T-helper 1 cell treated with Interleukin-12 subunit alpha and Interleukin-12 subunit beta and Interleukin-4 antibody, amounts not matched to agents 30 μg/mL and 1 μg/mL, for 36 hours (primary cell): ENCODE measurements around the gene CLDN1.

Experiments
- H3K27ac Mint-ChIP-seq: one replicate; pipeline ENCODE4 v1.8.0; 2021; ENCODE audit warnings: mild to moderate bottlenecking, mixed read lengths
- H3K27me3 Mint-ChIP-seq: one replicate; pipeline ENCODE4 v1.8.0; 2021; ENCODE audit warnings: low read depth, mixed read lengths
- H3K36me3 Mint-ChIP-seq: one replicate; pipeline ENCODE4 v1.8.0; 2021; ENCODE audit warnings: low read depth, mixed read lengths
- H3K4me1 Mint-ChIP-seq: one replicate; pipeline ENCODE4 v1.8.0; 2021; ENCODE audit warnings: low read depth, mixed read lengths
- H3K4me3 Mint-ChIP-seq: one replicate; pipeline ENCODE4 v1.8.0; 2021; ENCODE audit warnings: mild to moderate bottlenecking, moderate library complexity, mixed read lengths
- H3K9me3 Mint-ChIP-seq: one replicate; pipeline ENCODE4 v1.8.0; 2021; ENCODE audit warnings: mixed read lengths

Gene CLDN1

DNA sequence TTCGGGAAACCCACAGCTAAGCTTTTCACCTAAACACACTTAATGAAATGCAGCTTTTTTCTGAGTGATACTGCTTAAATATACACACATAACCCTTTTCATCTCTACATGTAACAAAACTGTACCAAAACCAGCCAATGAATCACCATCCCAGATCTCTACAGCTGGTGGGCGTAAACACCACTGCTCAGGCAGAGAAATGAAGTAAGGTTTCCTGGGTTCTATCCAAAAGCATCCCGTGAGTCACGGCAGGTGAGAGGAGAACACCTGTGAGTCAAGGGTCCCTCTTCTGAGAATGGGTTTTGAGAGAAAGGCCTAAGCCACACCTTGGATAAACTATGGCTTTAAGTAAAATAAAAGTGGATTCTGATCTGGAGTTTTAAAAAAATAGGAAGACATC lies 2.6 kb downstream of the CLDN1 start:
- Mint-ChIP-seq H3K4me3 (no peak overlapping the region), H3K36me3 (no peaks in the 10 kb centered on the region), H3K4me1 (peaks cover 9% of the 10 kb centered on the region), H3K9me3 (no peaks in the 10 kb centered on the region), H3K27ac (no peak overlapping the region), H3K27me3 (peaks cover 26% of the 10 kb centered on the region)

DNA sequence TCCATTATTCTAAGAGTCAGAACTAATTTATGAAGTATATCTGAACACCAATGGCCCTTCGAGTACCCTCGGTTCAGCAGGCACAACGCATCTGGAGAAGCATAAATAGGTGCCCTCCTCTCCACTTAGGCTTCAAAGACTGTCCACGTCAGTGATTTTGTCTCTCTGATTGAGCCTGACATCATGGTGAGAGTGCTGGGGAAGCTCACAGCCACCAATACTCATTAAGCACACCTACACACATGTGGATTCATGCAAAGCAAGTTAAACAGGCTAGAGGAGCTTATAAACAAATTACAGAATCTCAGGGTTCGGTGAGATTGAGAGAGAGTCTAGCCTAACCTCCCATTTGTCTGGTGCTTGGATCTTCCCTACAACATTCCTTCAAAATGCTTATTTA lies 3.6 kb downstream of the CLDN1 start:
- Mint-ChIP-seq H3K9me3 (no peaks in the 10 kb centered on the region), H3K4me3 (no peak overlapping the region), H3K27me3 (peaks cover 25% of the 10 kb centered on the region), H3K36me3 (no peaks in the 10 kb centered on the region), H3K27ac (no peak overlapping the region), H3K4me1 (peaks cover 9% of the 10 kb centered on the region)

DNA sequence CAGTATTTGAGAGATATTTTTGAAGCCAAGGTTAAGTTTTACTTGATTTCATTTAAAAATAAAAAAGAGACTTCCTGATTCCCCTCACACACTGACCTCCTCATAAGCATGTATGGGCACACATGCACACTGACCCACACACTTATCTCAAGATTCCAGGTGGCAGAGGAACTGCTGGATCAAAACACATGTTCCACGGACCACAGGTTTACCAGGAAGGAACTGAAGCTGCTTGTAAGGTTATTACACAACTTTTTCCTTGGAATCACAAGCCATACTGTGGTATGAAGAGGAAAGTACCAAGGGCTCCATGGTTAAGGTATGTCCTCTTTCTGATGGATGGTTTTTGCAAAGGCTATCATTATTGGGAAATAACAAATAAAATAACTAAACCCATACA lies 7.5 kb downstream of the CLDN1 start:
- no peaks in the 10 kb centered on the region for H3K27me3 Mint-ChIP-seq
- H3K4me1 Mint-ChIP-seq: no peaks in the 10 kb centered on the region
- H3K4me3 Mint-ChIP-seq: no peak overlapping the region
- no peaks in the 10 kb centered on the region for H3K9me3 Mint-ChIP-seq
- no peak overlapping the region for H3K27ac Mint-ChIP-seq
- no peaks in the 10 kb centered on the region for H3K36me3 Mint-ChIP-seq

DNA sequence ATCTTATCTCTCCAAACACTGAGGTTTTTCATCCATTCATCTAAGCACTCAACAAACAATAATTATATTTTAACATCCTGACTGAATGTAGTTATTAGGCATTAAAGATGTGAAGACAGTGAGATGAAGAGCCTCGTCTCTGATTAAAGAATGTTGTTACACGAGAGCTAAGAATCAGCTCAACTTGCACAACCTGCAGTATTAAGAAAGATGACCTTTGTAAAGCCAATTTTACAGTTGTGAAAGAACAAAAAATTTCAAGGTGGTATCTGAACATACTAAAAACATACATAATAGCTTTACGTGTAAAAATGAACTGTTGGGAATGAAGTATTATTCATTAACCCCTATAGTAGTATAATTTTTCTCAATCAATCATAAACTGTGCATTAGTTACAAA lies 12.8 kb downstream of the CLDN1 start:
- H3K4me1 Mint-ChIP-seq: peaks cover 5% of the 10 kb centered on the region
- H3K9me3 Mint-ChIP-seq: no peaks in the 10 kb centered on the region
- H3K36me3 Mint-ChIP-seq: no peaks in the 10 kb centered on the region
- no peak overlapping the region for H3K4me3 Mint-ChIP-seq
- H3K27ac Mint-ChIP-seq: no peak overlapping the region
- no peaks in the 10 kb centered on the region for H3K27me3 Mint-ChIP-seq

DNA sequence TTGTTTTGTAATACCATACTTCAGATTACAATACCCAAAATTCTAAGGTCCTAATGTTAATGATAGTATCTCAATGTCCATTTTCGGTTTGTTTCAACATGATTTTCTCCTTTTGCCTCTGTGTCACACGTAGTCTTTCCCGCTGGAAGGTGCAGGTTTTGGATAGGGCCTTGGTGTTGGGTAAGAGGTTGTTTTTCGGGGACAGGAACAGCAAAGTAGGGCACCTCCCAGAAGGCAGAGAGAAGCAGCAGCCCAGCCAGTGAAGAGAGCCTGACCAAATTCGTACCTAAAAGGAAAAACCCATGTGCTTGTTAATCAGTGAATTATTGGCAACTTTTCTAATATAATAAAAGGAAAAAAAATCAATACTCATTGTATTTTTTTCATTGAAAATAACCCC lies 14.1 kb downstream of the CLDN1 start:
- no peaks in the 10 kb centered on the region for H3K36me3 Mint-ChIP-seq
- no peaks in the 10 kb centered on the region for H3K27me3 Mint-ChIP-seq
- no peak overlapping the region for H3K4me3 Mint-ChIP-seq
- H3K27ac Mint-ChIP-seq: no peak overlapping the region
- H3K4me1 Mint-ChIP-seq: peaks cover 5% of the 10 kb centered on the region
- no peaks in the 10 kb centered on the region for H3K9me3 Mint-ChIP-seq

DNA sequence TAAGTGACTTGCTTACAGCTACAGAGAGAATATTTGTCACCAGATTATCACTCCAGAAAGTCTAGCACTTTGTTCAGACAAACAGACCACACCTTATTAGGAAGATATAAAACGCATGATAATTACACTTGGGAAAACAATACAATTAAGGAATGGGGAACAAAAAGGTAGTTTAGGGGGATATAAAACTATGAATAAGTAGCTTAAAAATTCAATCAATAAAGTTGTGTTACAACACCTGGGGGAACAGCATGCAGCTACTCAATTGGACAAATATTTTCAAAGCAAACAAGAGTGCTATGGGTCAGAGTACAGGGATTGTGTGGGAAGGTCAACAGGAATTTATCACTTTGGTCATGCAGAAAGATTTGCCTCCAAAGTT lies 15.1 kb downstream of the CLDN1 start:
- no peak overlapping the region for H3K4me3 Mint-ChIP-seq
- H3K27ac Mint-ChIP-seq: no peak overlapping the region
- no peaks in the 10 kb centered on the region for H3K36me3 Mint-ChIP-seq
- peaks cover 5% of the 10 kb centered on the region for H3K4me1 Mint-ChIP-seq
- H3K27me3 Mint-ChIP-seq: no peaks in the 10 kb centered on the region
- no peaks in the 10 kb centered on the region for H3K9me3 Mint-ChIP-seq

DNA sequence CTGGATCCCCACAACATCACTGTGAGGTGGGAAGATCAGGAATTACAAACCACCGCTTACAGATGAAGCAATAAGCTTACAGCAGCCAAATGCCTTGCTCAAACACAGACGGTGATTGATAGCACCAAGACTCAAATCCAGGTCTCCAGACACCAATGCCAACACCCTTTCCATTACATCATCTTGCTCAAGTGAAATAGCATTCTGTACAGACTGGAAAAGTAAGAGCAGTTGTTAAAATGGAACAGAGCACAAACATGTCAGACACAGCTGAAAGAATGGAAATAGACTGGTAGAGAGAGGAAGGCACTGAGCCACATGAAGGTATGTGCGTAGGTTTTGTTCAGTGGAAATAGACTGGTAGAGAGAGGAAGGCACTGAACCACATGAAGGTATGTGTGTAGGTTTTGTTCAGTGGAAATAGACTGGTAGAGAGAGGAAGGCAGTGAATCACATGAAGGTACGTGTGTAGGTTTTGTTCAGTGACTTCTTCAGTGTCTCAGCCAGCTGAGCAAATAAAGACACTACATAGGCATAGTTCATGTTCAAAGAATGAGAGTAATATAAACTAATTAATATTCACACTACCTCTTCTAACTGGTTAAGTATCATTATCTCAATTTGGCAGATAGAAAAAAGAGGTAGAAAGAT lies 15.6 kb downstream of the CLDN1 start:
- H3K4me3 Mint-ChIP-seq: no peak overlapping the region
- H3K9me3 Mint-ChIP-seq: no peaks in the 10 kb centered on the region
- peaks cover 8% of the 10 kb centered on the region for H3K4me1 Mint-ChIP-seq
- H3K27ac Mint-ChIP-seq: no peak overlapping the region
- H3K36me3 Mint-ChIP-seq: no peaks in the 10 kb centered on the region
- H3K27me3 Mint-ChIP-seq: no peaks in the 10 kb centered on the region

DNA sequence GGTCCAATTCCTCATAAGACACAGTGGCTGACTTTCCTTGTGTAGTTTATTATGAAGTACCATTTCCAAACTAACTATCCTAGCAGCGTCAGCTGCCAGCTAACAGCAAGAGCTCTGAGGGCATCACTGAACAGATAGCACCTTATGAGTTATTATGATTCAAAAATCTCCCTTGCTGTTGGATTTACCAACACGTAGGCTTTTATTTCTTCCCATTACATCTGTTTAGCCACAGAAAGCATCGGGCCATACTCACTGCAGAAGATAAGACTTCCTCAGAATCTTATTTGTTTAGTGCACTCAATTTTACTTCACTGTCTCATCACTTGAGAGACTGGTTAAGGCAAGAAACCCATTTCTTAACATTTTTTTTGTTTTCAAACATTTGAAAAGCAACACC lies 16.2 kb downstream of the CLDN1 start:
- H3K4me3 Mint-ChIP-seq: no peak overlapping the region
- no peak overlapping the region for H3K27ac Mint-ChIP-seq
- no peaks in the 10 kb centered on the region for H3K36me3 Mint-ChIP-seq
- H3K27me3 Mint-ChIP-seq: no peaks in the 10 kb centered on the region
- peaks cover 9% of the 10 kb centered on the region for H3K4me1 Mint-ChIP-seq
- H3K9me3 Mint-ChIP-seq: no peaks in the 10 kb centered on the region

DNA sequence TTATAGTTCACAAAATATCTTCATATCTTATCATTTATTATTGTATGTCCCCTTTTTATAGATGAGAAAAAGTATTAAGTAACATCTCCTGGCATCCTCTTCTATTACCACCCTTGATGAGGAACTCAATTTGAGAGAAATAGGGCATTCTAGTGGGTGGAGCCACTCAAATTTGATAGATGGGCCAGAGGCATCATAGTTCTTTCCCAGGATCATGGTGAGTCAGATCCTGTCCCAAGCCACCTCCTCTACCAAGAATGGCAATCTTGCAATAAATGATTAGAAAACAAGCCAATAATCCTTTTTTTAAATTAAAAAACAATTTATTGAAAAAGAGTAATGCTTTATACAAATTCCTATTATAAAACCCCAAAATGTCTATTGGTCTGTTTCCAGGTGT lies 16.8 kb downstream of the CLDN1 start:
- Mint-ChIP-seq H3K27ac (no peak overlapping the region), H3K36me3 (no peaks in the 10 kb centered on the region), H3K9me3 (no peaks in the 10 kb centered on the region), H3K27me3 (no peaks in the 10 kb centered on the region), H3K4me1 (peaks cover 9% of the 10 kb centered on the region), H3K4me3 (no peak overlapping the region)

DNA sequence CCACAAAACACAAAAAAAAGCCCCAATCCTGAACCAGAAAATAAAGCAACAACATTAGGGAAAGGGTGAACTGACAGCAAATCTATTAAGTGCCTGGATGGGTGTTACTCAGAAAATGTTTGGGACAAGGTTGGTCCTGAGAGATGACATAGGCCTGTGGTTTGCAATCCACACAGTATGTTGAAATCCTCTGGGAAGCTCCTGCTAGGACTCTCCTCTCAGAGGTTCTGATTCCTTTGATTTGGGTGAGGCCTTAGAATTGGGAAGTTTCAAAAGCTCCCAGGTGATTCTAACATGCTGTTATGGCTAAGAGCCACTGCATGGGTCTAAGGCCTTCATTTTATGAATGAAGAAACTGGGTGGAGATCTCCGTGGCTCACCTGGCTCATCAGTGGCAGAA lies 18.4 kb downstream of the CLDN1 start:
- peaks cover 9% of the 10 kb centered on the region for H3K4me1 Mint-ChIP-seq
- no peak overlapping the region for H3K4me3 Mint-ChIP-seq
- no peaks in the 10 kb centered on the region for H3K36me3 Mint-ChIP-seq
- no peaks in the 10 kb centered on the region for H3K9me3 Mint-ChIP-seq
- no peak overlapping the region for H3K27ac Mint-ChIP-seq
- no peaks in the 10 kb centered on the region for H3K27me3 Mint-ChIP-seq

DNA sequence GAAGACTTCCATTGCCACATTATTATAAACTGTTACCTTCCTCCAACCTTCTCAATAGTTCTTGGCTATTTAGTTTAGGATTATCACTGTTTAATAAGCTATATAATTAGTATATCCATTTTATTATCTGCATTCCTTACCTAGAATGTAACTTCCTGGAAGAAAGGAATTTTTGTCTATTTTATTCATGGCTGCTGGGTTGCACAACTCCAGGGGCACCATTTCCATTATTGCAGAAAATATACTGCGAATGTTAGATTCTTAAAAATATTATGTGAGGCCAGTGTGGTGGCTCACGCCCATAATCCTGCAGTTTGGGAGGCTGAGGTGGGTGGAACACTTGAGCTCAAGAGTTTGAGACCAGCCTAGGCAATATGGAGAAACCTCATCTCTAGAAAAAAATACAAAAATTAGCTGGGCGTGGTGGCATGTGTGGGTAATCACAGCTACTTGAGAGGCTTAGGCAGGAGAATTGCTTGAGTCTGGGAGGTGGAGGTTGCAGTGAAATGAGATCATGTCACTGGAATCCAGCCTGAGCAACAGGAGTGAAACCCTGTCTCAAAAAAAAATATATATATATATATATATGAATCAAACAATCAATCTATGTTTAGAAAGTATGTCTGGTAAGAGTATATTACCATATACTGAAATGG lies 19.9 kb downstream of the CLDN1 start:
- Mint-ChIP-seq H3K4me1 (peaks cover 9% of the 10 kb centered on the region), H3K27ac (no peak overlapping the region), H3K36me3 (no peaks in the 10 kb centered on the region), H3K9me3 (no peaks in the 10 kb centered on the region), H3K27me3 (no peaks in the 10 kb centered on the region), H3K4me3 (no peak overlapping the region)

DNA sequence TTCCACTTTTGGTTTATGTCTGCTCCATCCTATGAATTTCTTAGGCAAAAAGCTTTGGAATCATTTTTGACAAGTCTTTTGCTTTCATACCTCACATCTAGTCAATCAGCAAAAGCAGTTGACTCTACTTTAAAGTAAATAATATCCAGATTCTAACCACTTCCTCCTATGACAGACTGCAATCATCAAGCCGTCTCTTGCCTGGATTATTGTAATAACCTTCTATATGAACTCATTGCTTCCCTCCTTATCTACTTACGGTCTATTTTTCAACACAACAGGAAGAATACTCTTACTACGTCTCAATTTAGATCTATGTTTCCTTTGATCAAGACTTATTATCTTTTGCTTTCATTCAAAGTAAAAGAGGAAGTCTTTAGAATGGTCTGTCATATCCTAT lies 20.7 kb downstream of the CLDN1 start:
- no peaks in the 10 kb centered on the region for H3K36me3 Mint-ChIP-seq
- no peaks in the 10 kb centered on the region for H3K27me3 Mint-ChIP-seq
- peaks cover 7% of the 10 kb centered on the region for H3K4me1 Mint-ChIP-seq
- no peak overlapping the region for H3K4me3 Mint-ChIP-seq
- no peak overlapping the region for H3K27ac Mint-ChIP-seq
- no peaks in the 10 kb centered on the region for H3K9me3 Mint-ChIP-seq

DNA sequence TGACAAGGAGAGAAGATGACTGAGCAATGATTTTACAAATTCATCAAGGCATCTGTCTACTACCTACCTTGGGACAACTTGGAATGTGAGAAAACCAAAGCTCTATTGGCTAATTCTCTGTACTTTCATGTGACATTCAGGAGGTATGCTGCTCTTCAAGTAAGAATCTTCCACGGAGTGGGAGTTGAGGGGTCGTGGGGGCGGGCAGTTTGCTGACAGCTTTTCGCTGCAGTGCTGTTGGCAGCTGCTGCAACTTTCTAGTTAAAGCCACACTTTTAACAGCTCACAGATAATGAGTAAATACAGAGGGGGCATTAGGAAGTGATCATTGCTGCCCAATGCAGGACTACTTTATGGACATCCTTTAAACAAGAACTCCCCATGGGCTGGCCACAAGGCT lies 22.3 kb downstream of the CLDN1 start:
- Mint-ChIP-seq H3K4me1 (peaks cover 4% of the 10 kb centered on the region), H3K4me3 (no peak overlapping the region), H3K36me3 (no peaks in the 10 kb centered on the region), H3K9me3 (no peaks in the 10 kb centered on the region), H3K27ac (no peak overlapping the region), H3K27me3 (no peaks in the 10 kb centered on the region)

DNA sequence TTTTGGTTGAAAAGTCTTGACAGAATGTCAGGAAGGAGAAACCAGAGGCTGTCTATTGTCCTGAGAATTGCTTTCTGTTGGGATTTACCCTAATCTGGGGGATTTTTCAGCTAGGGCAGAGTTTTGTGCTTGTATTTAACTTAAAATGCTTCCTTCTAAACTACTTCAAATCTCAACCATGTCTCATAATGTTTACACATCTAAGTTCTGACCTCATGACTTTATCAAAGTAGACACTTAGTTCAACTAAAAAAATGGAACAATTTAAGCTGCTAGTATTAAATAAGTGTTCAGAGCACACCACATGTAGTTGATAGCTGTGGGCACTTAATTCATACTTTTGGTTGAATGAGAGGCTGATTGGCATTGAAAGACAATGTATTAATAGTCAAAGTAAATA lies 28.2 kb downstream of the CLDN1 start:
- H3K27ac Mint-ChIP-seq: no peak overlapping the region
- H3K4me3 Mint-ChIP-seq: no peak overlapping the region
- peaks cover 10% of the 10 kb centered on the region for H3K9me3 Mint-ChIP-seq
- H3K4me1 Mint-ChIP-seq: no peaks in the 10 kb centered on the region
- H3K36me3 Mint-ChIP-seq: no peaks in the 10 kb centered on the region
- no peaks in the 10 kb centered on the region for H3K27me3 Mint-ChIP-seq

DNA sequence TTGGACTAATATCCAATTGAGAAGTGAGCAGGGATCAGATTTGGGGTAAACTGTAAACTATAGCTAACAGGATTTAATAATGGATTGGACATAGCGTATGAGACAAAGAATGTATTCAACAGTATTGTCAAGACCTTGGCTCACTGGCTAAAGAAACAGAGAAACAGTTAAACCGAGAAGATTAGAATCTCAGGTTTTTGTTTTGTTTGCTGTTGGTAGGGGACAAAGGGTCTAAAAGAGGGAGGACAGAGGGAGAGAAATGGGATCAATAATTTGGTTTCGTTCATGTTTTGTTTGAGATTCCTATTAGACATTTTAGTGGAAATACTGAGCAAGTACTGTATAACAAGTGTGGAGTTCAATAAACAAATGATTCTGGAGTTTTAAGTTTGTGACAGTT lies 28.6 kb downstream of the CLDN1 start:
- Mint-ChIP-seq H3K4me1 (no peaks in the 10 kb centered on the region), H3K27me3 (no peaks in the 10 kb centered on the region), H3K4me3 (no peak overlapping the region), H3K27ac (no peak overlapping the region), H3K9me3 (peaks cover 13% of the 10 kb centered on the region), H3K36me3 (no peaks in the 10 kb centered on the region)
